ENCODE results near the gene LAMB3.

GRCh38 chr1:209565759-209566678 lies 86.2 kb downstream of the LAMB3 start:
- TF ChIP-seq CTCF (IDR thresholded peaks at IDR 0.05) (peak; percentile 67 to 78 (median 74)), POLR2A (IDR thresholded peaks at IDR 0.05) (no peak)

All from adrenal gland (tissue), 5 donors.